ENCODE results near the gene ITGA11. TPM values are rescaled to one million over a fixed set of nuclear protein-coding genes. Genes with fewer than 3 reads are reported as not detected.

The ITGA11 gene
- total and polyA plus RNA-seq, 2 of the 4 experiments (the other 2 are of a cell fraction): 4.1 to 6.6 TPM

- no TSS peak for BruUV-seq (replicated peaks)
- H3K36me3 ChIP-seq (ENCODE audit: control insufficient read depth, insufficient read depth, low read length): peaks cover 3% of the 10 kb centered on the region; the same call in 1 of the 2 replicates
- in situ Hi-C loops (cut with MboI; ENCODE audit: low sequenced_read_pairs): no loop called here
Observed at GRCh38 chr15:68334661-68335124, 97.3 kb downstream of the ITGA11 start.

More at GRCh38 chr15:68334661-68335124, 97.3 kb downstream of the ITGA11 start:
- Histone ChIP-seq H2AK5ac (ENCODE audit: low read depth, low read length) (peak overlapping the region; percentile 76; the same call in 1 of the 2 replicates), H2BK120ac (ENCODE audit: low read depth, low read length) (peak overlapping the region; percentile 67), H3K9me3 (ENCODE audit: control insufficient read depth, insufficient read depth, low read length) (no peaks in the 10 kb centered on the region), H2AFZ (replicated peaks; ENCODE audit: low read length, poor library complexity) (peak overlapping the region; percentile 35), H3K27me3 (ENCODE audit: control insufficient read depth, insufficient read depth, low read length) (no peaks in the 10 kb centered on the region), H3K18ac (ENCODE audit: low read depth, low read length) (no peak overlapping the region; the same call in 1 of the 2 replicates), H3K9ac (ENCODE audit: low read depth, low read length) (no peak overlapping the region), H4K8ac (ENCODE audit: low read depth in 2 of 2, low read length in 2 of 2) (peak overlapping the region in 1 of 2 experiments; percentile 9; a peak in 2 of 4 replicates), H3K4ac (ENCODE audit: low read depth, low read length) (peak overlapping the region; percentile 64), H2BK15ac (ENCODE audit: low read depth, low read length) (peak overlapping the region; percentile 3; the same call in 1 of the 3 replicates), H3K23ac (ENCODE audit: low read depth, low read length) (no peak overlapping the region), H4K5ac (ENCODE audit: low read depth, low read length) (0 out of 2 replicates have a peak overlapping the region, but pooled peaks have one; percentile 1), H3K4me2 (ENCODE audit: low read depth, low read length) (no peak overlapping the region), H3K4me1 (ENCODE audit: control insufficient read depth, insufficient read depth, low read length) (peaks cover 18% of the 10 kb centered on the region), H2AK9ac (replicated peaks; ENCODE audit: low read depth, low read length, poor library complexity) (no peak overlapping the region), H3K27ac (ENCODE audit: insufficient read depth, low read length) (no peak overlapping the region), H3K14ac (replicated peaks; ENCODE audit: low read depth, low read length) (peak overlapping the region; percentile 25; the same call in 1 of the 2 replicates), H3K4me3 (ENCODE audit: insufficient read depth, low read depth, low read length) (no peak overlapping the region), H2BK20ac (ENCODE audit: low read depth, low read length) (peak overlapping the region; percentile 1; the same call in 1 of the 2 replicates), H4K20me1 (ENCODE audit: insufficient read depth, low read length) (no peaks in the 10 kb centered on the region), H3K79me1 (ENCODE audit: low read depth in 1 of 2, low read length in 2 of 2) (no peaks in the 10 kb centered on the region), H3K56ac (ENCODE audit: extremely low read depth, insufficient read depth, low read length) (no peak overlapping the region), H4K91ac (ENCODE audit: insufficient read depth, low read depth, low read length) (peak overlapping the region; percentile 42; the same call in 1 of the 2 replicates), H3K9me1 (ENCODE audit: insufficient read depth, low read length) (peaks cover 18% of the 10 kb centered on the region), H2BK5ac (ENCODE audit: low read depth, low read length, poor library complexity, severe bottlenecking) (no peak overlapping the region)
- intact Hi-C loops (cut with micrococcal nuclease) (no loop called here), dilution Hi-C loops (cut with HindIII; ENCODE audit: low sequenced_read_pairs, unreplicated experiment) (no loop called here)
- POLR2A ChIA-PET (ENCODE audit: unreplicated experiment): no interaction called here
- DNase-seq (peak; percentile 45), ATAC-seq (ENCODE audit: low read depth) (peak; percentile 44)
- TF ChIP-seq BHLHE40 (IDR thresholded peaks at IDR 0.05; ENCODE audit: low read depth, low read length): no peak
- no peak for TF ChIP-seq MXI1 (IDR thresholded peaks at IDR 0.05; ENCODE audit: borderline replicate concordance, low read depth, low read length)
- no peak for TF ChIP-seq CHD1 (IDR thresholded peaks at IDR 0.05; ENCODE audit: low read depth, low read length)
- no peak for TF ChIP-seq RCOR1 (IDR thresholded peaks at IDR 0.05; ENCODE audit: insufficient replicate concordance, low read length)
- no peak for TF ChIP-seq MAZ (IDR thresholded peaks at IDR 0.05; ENCODE audit: borderline replicate concordance, low read depth, low read length)
- WGBS, 2 experiments (ENCODE audit: extremely low coverage in 2 of 2, insufficient read length in 1 of 2): 97% methylated on average over 4 of the region's 9 CpGs; no CpG with 5 or more reads in 1 of the 2 experiments
- CTCF ChIA-PET: no interaction called here

Measured in IMR-90 (cell line).